Choroid plexus epithelial cell (primary cell): Measurements from ENCODE around the gene FPR1.

Experiments used
- DNase-seq: peaks from one replicate; pipeline ENCODE4 v3.0.0-alpha.2; 2010; ENCODE audit warnings: low read depth
- H3K4me3 ChIP-seq: 2 replicates; pipeline ENCODE4 v1.5.1; 2011; ENCODE audit warnings: low read depth, mild to moderate bottlenecking, control low read depth, low read length, moderate library complexity
- TF ChIP-seq, protein P1 (sequence below): conservative IDR thresholded peaks from 2 replicates; pipeline ENCODE4 v1.5.1; 2011; ENCODE audit warnings: low read depth, mild to moderate bottlenecking, control low read depth, inconsistent platforms, low read length, moderate library complexity

Gene FPR1

GRCh38 chr19:51714848-51715247 lies 36.8 kb downstream of the FPR1 start:
- no peak for DNase-seq
- H3K4me3 ChIP-seq, result no peak overlapping the region
- TF ChIP-seq, protein P1, sequence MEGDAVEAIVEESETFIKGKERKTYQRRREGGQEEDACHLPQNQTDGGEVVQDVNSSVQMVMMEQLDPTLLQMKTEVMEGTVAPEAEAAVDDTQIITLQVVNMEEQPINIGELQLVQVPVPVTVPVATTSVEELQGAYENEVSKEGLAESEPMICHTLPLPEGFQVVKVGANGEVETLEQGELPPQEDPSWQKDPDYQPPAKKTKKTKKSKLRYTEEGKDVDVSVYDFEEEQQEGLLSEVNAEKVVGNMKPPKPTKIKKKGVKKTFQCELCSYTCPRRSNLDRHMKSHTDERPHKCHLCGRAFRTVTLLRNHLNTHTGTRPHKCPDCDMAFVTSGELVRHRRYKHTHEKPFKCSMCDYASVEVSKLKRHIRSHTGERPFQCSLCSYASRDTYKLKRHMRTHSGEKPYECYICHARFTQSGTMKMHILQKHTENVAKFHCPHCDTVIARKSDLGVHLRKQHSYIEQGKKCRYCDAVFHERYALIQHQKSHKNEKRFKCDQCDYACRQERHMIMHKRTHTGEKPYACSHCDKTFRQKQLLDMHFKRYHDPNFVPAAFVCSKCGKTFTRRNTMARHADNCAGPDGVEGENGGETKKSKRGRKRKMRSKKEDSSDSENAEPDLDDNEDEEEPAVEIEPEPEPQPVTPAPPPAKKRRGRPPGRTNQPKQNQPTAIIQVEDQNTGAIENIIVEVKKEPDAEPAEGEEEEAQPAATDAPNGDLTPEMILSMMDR, result no peak

DNA sequence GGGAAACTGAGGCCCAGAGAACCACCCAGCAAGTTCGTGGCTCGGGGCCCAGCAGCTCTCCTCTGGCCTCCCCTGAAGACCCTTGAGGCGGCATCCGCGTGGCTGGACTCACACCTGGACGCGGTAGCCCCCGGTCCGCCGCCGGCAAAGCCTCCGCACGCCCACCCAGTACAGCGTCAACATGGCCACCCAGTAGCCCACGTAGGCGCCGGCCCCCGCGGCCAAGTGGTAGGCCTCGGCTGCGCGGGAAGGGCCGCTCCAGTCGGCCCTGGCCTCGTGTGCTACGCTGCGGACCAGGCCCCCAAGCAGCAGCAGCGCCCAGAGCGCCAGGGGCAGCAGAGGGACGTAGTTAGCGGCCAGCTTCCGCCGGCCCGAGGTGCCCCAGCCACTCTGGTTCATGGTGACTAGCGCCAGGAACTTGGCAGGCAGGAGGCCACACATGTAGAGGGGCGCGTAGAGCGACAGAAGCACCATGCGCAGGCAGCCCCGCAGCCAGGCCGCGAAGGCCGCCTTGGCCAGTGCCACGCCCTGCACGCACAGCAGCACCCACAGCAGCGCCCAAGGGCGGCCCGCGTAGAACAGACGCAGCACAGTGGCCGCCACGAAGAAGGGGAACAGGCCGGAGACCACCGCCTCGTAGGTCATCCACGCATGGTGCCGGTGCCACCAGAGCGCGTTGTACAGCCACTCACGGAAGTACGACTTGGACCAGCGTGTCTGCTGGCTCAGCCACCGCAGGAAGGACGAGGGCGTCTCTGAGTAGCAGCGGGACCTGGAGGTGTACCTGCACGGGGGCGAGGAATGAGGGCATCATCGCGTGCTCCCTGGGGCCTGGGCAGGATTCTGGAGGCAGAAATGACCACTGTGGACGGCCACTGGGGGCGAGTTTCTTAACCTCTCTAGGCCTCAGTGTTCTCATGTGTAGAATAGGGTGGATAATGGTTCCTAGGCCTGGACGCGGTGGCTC lies 38.1 kb downstream of the FPR1 start:
- H3K4me3 ChIP-seq, result no peak overlapping the region
- TF ChIP-seq, protein P1, result no peak
- no peak for DNase-seq

DNA sequence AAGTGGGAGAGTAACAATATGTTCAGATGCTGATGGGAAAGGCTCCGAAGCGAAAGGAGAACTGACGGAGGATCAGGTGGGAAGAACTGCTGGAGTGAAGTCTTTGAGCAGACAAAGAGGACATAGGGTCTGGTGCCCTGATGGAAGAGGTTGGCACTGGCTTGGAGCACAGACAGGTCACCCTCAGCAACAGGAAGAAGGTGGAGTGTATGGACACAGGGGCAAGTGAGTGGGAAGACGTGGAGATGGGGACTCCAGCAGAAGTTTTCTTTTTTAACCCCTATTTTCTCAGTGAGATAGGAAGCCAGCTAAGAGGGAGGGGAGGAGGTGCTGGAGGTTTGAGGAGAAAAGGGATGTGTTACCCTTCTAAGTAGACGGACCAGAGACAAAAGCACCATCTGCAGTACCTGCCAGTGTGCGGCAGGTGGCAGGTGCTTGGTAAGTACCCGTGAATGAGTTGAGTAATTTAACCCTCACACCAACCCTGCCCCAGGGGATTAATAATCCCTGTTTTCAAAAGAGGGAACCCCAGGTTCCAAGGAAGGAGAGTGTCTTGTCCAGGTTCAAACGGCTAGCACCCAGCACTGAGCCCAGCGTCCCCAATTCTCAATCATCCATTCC lies 39.1 kb downstream of the FPR1 start:
- no peak overlapping the region for H3K4me3 ChIP-seq
- TF ChIP-seq, protein P1, result peak; percentile 73
- peak; percentile 81 for DNase-seq

DNA sequence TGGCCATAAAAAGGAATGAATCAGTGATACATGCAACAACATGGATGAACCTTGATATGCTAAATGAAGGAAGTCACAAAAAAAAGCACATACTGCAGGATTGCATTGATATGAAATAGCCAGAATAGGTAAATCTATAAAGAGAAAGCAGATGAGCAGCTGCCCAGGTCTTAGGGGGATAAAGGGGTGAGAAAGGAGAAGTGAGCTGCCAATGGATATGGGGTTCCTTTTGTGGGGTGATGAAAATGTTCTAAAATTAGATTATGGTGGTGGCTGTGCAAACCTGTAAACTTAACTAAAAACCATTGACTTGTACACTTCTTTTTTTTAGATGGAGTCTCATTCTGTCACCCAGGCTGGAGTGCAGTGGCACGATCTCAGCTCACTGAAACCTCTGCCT lies 40.0 kb downstream of the FPR1 start:
- TF ChIP-seq, protein P1, result no peak
- no peak overlapping the region for H3K4me3 ChIP-seq
- no peak for DNase-seq

DNA sequence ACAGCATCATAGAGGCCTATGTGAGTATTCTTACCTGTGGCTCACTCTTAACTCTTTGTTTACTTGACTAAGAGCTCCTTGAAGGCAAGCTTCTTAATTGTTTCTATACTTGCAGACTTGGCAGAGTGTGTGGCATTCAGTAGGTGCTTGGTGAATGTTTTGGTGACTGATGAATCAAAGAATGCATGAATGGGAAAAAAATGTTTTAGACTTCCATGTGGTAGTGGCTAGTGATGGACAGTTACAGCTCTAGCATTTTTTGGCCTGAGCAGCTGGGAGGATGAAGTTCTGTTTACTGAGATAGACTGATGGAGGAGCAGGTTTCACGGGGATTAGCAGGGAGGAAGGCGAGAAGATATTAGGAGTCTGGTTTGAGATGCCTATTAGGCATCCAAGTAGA lies 41.5 kb downstream of the FPR1 start:
- TF ChIP-seq, protein P1, result no peak
- H3K4me3 ChIP-seq, result no peak overlapping the region
- DNase-seq, result no peak

DNA sequence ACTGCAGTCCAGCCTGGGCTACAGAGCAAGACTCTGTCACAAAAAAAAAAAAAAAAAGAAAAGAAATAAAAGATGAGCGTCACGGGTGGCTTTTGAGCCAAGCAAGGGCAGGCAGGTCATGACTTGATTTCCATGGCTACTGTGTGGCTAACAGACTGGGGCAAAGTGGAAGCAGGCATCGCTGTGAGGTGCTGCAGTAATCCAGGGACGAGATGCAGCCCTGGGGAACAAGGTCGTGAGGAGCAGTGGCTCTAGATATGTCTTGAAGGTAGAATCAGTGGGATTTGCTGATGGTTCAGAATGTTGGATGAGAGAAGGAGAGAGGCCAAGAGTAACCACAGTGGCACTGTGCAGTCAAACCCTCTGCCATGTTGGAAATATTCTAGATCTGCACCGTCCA lies 42.1 kb downstream of the FPR1 start:
- TF ChIP-seq, protein P1, result no peak
- no peak for DNase-seq
- no peak overlapping the region for H3K4me3 ChIP-seq
